ENCODE results near the gene ONECUT3. TPM values are rescaled to one million over a fixed set of nuclear protein-coding genes. Genes with fewer than 3 reads are reported as not detected.
A peak's percentile ranks its signal among the peaks of the same experiment; 100 is the strongest.

Gene ONECUT3
- total and polyA plus RNA-seq, 9 of the 15 experiments (the other 6 are each of a cell fraction or from before 2014, with no cell fraction given): not detected

- ATAC-seq (peak; percentile 76), FAIRE-seq (peak; percentile 80), DNase-seq (ENCODE audit: extremely low read depth in 1 of 4, low spot score in 3 of 4) (peak; percentile 74 to 81 (median 79))
- Histone ChIP-seq H3K9ac (ENCODE audit: insufficient read depth in 1 of 2, low read depth in 2 of 2, low read length in 2 of 2) (peak overlapping the region; percentile 39 to 84), H3K27me3 (ENCODE audit: control insufficient read depth in 2 of 2, insufficient read depth in 2 of 2, low read length in 2 of 2) (peaks cover 5 to 16% of the 10 kb centered on the region in 2 experiments; a peak in 4 of 5 replicates), H3K9me3 (replicated peaks; ENCODE audit: control insufficient read depth, insufficient read depth, low read depth, low read length) (peaks cover 9% of the 10 kb centered on the region), H3K9me1 (ENCODE audit: control insufficient read depth, insufficient read depth, low read length) (no peaks in the 10 kb centered on the region), H3K4me2 (ENCODE audit: insufficient read depth, low read length) (peak overlapping the region; percentile 27), H3K27ac (ENCODE audit: extremely low read depth, low read depth, low read length) (peak overlapping the region; percentile 30; the same call in 2 of the 3 replicates), H4K20me1 (replicated peaks; ENCODE audit: control insufficient read depth, insufficient read depth, low read length) (no peaks in the 10 kb centered on the region), H3K4me1 (replicated peaks in 1 of 2; ENCODE audit: control insufficient read depth in 2 of 2, insufficient read depth in 2 of 2, low read length in 2 of 2) (peaks cover 9 to 57% of the 10 kb centered on the region in 2 experiments; a peak in 4 of 5 replicates), H3K36me3 (ENCODE audit: control insufficient read depth, insufficient read depth, low read length) (no peaks in the 10 kb centered on the region), H2AFZ (ENCODE audit: low read depth, low read length) (peak overlapping the region; percentile 80), H3K79me2 (ENCODE audit: control insufficient read depth, insufficient read depth, low read length) (no peaks in the 10 kb centered on the region), H3K4me3 (no peak overlapping the region)
- WGBS (ENCODE audit: insufficient coverage, low coverage, missing lambda C conversion rate): 26% methylated on average over 6 of the region's 10 CpGs
- no TSS peak for BruUV-seq (replicated peaks)
- CTCF ChIA-PET (ENCODE audit: low intra/inter-chr PET ratio): interaction anchor here (0.6 to 4.0 kb wide), 5 partner anchors 87 to 482 kb away, joined by 3 to 84 read pairs (median 3); partner anchors contain the start of gene UQCR11
- in situ Hi-C loops (cut with MboI): loop anchor here (5.0 to 10.0 kb wide), 2 partner anchors 95 to 222 kb away; no protein-coding TSS in a partner anchor
- POLR2A ChIA-PET: interaction anchor here (2.0 kb wide), 1 partner anchor 94 kb away, joined by 7 read pairs; no protein-coding TSS in a partner anchor
- intact Hi-C loops (cut with micrococcal nuclease): loop anchor here (1.0 to 10.0 kb wide), 3 partner anchors 95 to 222 kb away; partner anchors contain the start of gene UQCR11
- no peak for TF ChIP-seq TOE1 (IDR thresholded peaks at IDR 0.05; ENCODE audit: borderline replicate concordance)
- TF ChIP-seq TOE1 (CRISPR knock-in tag; IDR thresholded peaks at IDR 0.05; ENCODE audit: borderline replicate concordance, low read depth): no peak
- no peak for TF ChIP-seq ZBTB17 (CRISPR knock-in tag; IDR thresholded peaks at IDR 0.05)
- TF ChIP-seq C11orf30 (IDR thresholded peaks at IDR 0.05; ENCODE audit: low read depth): no peak
- no peak for TF ChIP-seq TAF15 (IDR thresholded peaks at IDR 0.05; ENCODE audit: low read depth, low read length)
- no peak for TF ChIP-seq ARID3B (CRISPR knock-in tag; IDR thresholded peaks at IDR 0.05; ENCODE audit: borderline replicate concordance)
- TF ChIP-seq ZFX (CRISPR knock-in tag; IDR thresholded peaks at IDR 0.05): peak; percentile 37
- no peak for TF ChIP-seq ZNF324 (CRISPR knock-in tag; IDR thresholded peaks at IDR 0.05)
- TF ChIP-seq ZNF277 (CRISPR knock-in tag; IDR thresholded peaks at IDR 0.05; ENCODE audit: borderline replicate concordance): no peak
- no peak for TF ChIP-seq CBX1 (IDR thresholded peaks at IDR 0.05; ENCODE audit: low read depth)
- peak in 2 of 3 experiments; percentile 24 to 74 for TF ChIP-seq YY1 (IDR thresholded peaks at IDR 0.05; ENCODE audit: borderline replicate concordance in 1 of 3, control insufficient read depth in 1 of 3, extremely low read depth in 1 of 3, insufficient read depth in 3 of 3, insufficient read length in 1 of 3, insufficient replicate concordance in 2 of 3, low read depth in 1 of 3, low read length in 2 of 3)
- no peak for TF ChIP-seq ATF2 (CRISPR knock-in tag; IDR thresholded peaks at IDR 0.05)
- no peak for TF ChIP-seq TRIM24 (IDR thresholded peaks at IDR 0.05)
- TF ChIP-seq ZNF175 (CRISPR knock-in tag; IDR thresholded peaks at IDR 0.05; ENCODE audit: low read depth): peak; percentile 60; the same call in 1 of the 2 replicates
- 0 out of 2 replicates have a peak, but pooled peaks have one; percentile 50 for TF ChIP-seq ZNF584 (CRISPR knock-in tag; IDR thresholded peaks at IDR 0.05; ENCODE audit: low read depth)
- TF ChIP-seq CREB1 (IDR thresholded peaks at IDR 0.05): no peak
- TF ChIP-seq CREB1 (CRISPR knock-in tag; IDR thresholded peaks at IDR 0.05): no peak
Measured at GRCh38 chr19:1766800-1767352, 13.6 kb downstream of the ONECUT3 start.
